ENCODE measurements around the gene MME.

Gene MME

DNA sequence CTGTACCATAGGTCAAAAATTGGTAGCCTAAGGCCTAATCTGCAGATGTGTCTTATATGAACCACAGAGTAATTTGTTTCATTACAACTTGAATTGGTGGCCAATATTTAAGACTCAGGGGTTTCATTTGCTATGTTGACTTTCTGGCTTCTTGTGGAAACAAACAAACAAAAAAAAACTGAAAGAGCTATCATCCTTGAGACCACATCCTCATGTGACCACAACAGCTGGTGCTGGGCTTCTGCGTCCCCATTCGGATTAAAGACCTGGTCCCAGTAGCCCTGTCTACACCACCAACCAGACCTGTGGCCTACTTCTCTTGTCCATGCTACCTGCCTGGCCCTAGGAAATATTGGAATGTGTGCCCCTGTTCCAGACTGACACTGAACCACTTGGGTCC lies 151.7 kb downstream of the MME start:
- Mint-ChIP-seq H3K27me3 (ENCODE audit: low read depth) (no peaks in the 10 kb centered on the region), H3K9me3 (no peaks in the 10 kb centered on the region), H3K4me1 (ENCODE audit: low read depth) (no peaks in the 10 kb centered on the region), H3K36me3 (ENCODE audit: low read depth) (no peaks in the 10 kb centered on the region), H3K4me3 (no peak overlapping the region), H3K27ac (no peak overlapping the region)
- no peak for DNase-seq (ENCODE audit: low spot score)

DNA sequence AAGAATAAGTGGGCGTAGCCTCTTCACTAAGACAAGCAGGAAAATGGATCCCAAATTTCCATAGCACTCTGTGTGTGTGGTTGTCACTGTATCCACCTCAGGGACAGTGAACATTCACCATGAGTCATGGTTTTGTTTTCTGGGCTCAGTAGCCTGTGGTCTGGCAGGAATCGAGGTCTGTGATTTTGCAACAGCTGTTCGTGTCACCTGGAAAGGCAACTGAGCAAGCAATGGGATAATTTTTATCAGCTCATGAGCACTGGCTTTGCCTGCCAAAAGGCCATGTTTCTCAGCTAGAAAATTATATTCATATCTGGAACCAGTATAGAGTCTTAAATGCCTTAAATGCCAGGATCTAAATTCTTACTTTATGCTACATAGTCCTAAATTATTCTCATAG lies 152.5 kb downstream of the MME start:
- Mint-ChIP-seq H3K9me3 (no peaks in the 10 kb centered on the region), H3K4me1 (ENCODE audit: low read depth) (no peaks in the 10 kb centered on the region), H3K27ac (no peak overlapping the region), H3K4me3 (no peak overlapping the region), H3K36me3 (ENCODE audit: low read depth) (no peaks in the 10 kb centered on the region), H3K27me3 (ENCODE audit: low read depth) (no peaks in the 10 kb centered on the region)
- no peak for DNase-seq (ENCODE audit: low spot score)

DNA sequence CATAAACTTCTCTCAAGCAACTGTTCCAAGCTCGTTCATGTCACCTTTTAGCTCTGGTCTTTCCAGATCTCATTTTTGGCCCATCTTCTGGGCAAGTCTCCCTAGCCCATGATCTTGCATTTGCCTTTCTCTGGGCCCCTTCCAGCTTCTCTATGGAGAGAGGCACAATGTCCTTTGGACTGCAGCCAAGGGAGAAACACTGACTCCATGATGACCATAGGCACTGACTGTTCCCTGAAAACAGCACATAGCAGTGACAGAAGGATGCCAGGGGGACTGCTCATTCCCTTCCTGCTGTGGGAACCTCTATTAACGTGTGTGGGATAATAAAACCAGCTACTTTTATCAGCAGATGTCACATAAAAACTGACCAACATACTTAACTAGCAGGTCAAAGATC lies 153.1 kb downstream of the MME start:
- no peaks in the 10 kb centered on the region for H3K9me3 Mint-ChIP-seq
- H3K4me1 Mint-ChIP-seq (ENCODE audit: low read depth) = no peaks in the 10 kb centered on the region
- no peak overlapping the region for H3K4me3 Mint-ChIP-seq
- H3K27ac Mint-ChIP-seq = no peak overlapping the region
- no peaks in the 10 kb centered on the region for H3K27me3 Mint-ChIP-seq (ENCODE audit: low read depth)
- no peak for DNase-seq (ENCODE audit: low spot score)
- no peaks in the 10 kb centered on the region for H3K36me3 Mint-ChIP-seq (ENCODE audit: low read depth)
